ENCODE results near the gene EXT2. TPM values are rescaled to one million over a fixed set of nuclear protein-coding genes. Genes with fewer than 3 reads are reported as not detected.
A peak's percentile ranks its signal among the peaks of the same experiment; 100 is the strongest.

Gene EXT2
- total and polyA plus RNA-seq, 10 of the 15 experiments (the other 5 are each of a cell fraction or from before 2014, with no cell fraction given): 3.8 to 31.4 (median 17.9) TPM

- in situ Hi-C loops (cut with MboI) (no loop called here), intact Hi-C loops (cut with micrococcal nuclease; ENCODE audit: unreplicated experiment) (loop anchor here (10.0 kb wide), 1 partner anchor 122 kb away; the partner anchor contains the start of gene C11orf96)
- no peaks in the 10 kb centered on the region; a peak in 1 of 4 replicates for H3K36me3 ChIP-seq (ENCODE audit: control insufficient read depth in 2 of 2, insufficient read depth in 2 of 2, low read length in 1 of 2)
- H3K9me3 ChIP-seq (replicated peaks; ENCODE audit: control insufficient read depth, insufficient read depth, low read length): no peaks in the 10 kb centered on the region
- SMC1A ChIA-PET (ENCODE audit: uncharacterized antibody, unreplicated experiment): interaction anchor here (0.6 kb wide), 1 partner anchor 79 kb away, joined by 3 read pairs; no protein-coding TSS in a partner anchor
- CTCF ChIA-PET: interaction anchor here (0.6 to 10.8 kb wide), 6 partner anchors 10 to 1805 kb away, joined by 3 to 77 read pairs (median 3); partner anchors contain the start of gene EXT2
- no peak for FAIRE-seq
- H3K4me2 ChIP-seq (ENCODE audit: control insufficient read depth, insufficient read depth): peak overlapping the region; percentile 78
- H3K4me3 ChIP-seq: peak overlapping the region; percentile 80
- H3K79me2 ChIP-seq (ENCODE audit: control insufficient read depth, insufficient read depth, low read length): peaks cover 2% of the 10 kb centered on the region
- TF ChIP-seq CREB1 (IDR thresholded peaks at IDR 0.05; ENCODE audit: low read depth) (no peak), EGR1 (IDR thresholded peaks at IDR 0.05; ENCODE audit: borderline replicate concordance in 1 of 2, low read depth in 2 of 2, low read length in 2 of 2) (no peak), MAX (IDR thresholded peaks at IDR 0.05; ENCODE audit: low read depth, low read length) (no peak), ZNF687 (IDR thresholded peaks at IDR 0.05) (no peak), ZNF217 (IDR thresholded peaks at IDR 0.05) (no peak), PML (IDR thresholded peaks at IDR 0.05; ENCODE audit: low read length) (no peak), USF1 (IDR thresholded peaks at IDR 0.05; ENCODE audit: borderline replicate concordance, extremely low read length, insufficient read depth, low read depth, low read length) (no peak), NFYB (IDR thresholded peaks at IDR 0.05; ENCODE audit: insufficient read depth, low read depth, low read length) (no peak), MXI1 (IDR thresholded peaks at IDR 0.05; ENCODE audit: low read depth, low read length) (no peak), SMC3 (IDR thresholded peaks at IDR 0.05; ENCODE audit: borderline replicate concordance, low read length) (no peak), TCF7 (IDR thresholded peaks at IDR 0.05; ENCODE audit: borderline replicate concordance) (no peak), NFXL1 (IDR thresholded peaks at IDR 0.05; ENCODE audit: borderline replicate concordance) (no peak), RFX5 (IDR thresholded peaks at IDR 0.05; ENCODE audit: low read depth, low read length) (no peak), SMARCA5 (IDR thresholded peaks at IDR 0.05) (no peak), BMI1 (IDR thresholded peaks at IDR 0.05; ENCODE audit: borderline replicate concordance) (no peak)
- peak overlapping the region; percentile 99 for H2AFZ ChIP-seq (ENCODE audit: control insufficient read depth, low read depth, low read length)
- peak overlapping the region; percentile 82 for H3K27ac ChIP-seq (ENCODE audit: control insufficient read depth, insufficient read depth)
- RAD21 ChIA-PET (ENCODE audit: unreplicated experiment): interaction anchor here (1.3 to 1.4 kb wide), 2 partner anchors 27 to 177 kb away, joined by 3 read pairs; no protein-coding TSS in a partner anchor
- POLR2A ChIA-PET: interaction anchor here (0.6 to 1.4 kb wide), 2 partner anchors 28 to 111 kb away, joined by 3 read pairs; partner anchors contain the start of gene EXT2
- ATAC-seq: peak; percentile 4
- DNase-seq (ENCODE audit: low read depth, low spot score): no peak
- H3K9ac ChIP-seq (ENCODE audit: control insufficient read depth, insufficient read depth, low read length): peak overlapping the region; percentile 81
- no peaks in the 10 kb centered on the region for H4K20me1 ChIP-seq (ENCODE audit: control insufficient read depth, insufficient read depth)
- H3K4me1 ChIP-seq (ENCODE audit: control insufficient read depth, insufficient read depth, low read length): peaks cover 11% of the 10 kb centered on the region
- BruUV-seq (replicated peaks): TSS peak; percentile 74
- H3K27me3 ChIP-seq (replicated peaks in 1 of 2; ENCODE audit: control insufficient read depth in 2 of 2, insufficient read depth in 2 of 2, low read length in 1 of 2): no peaks in the 10 kb centered on the region
- 31% methylated on average over 10 of the region's 10 CpGs for WGBS (ENCODE audit: insufficient coverage, insufficient replicate concordance, low lambda C conversion rate, missing lambda C conversion rate)
Observed at GRCh38 chr11:44066732-44067141, 28.7 kb upstream of the EXT2 start.

Data from GM12878 (cell line).